GM21423 (cell line): ENCODE data around the gene CKS1B.

Experiments used
- ATAC-seq: cut with Tn5 transposase; IDR thresholded peaks from one replicate; pipeline ENCODE4 v1.9.1; 2021; ENCODE audit warnings: mild to moderate bottlenecking, moderate library complexity; ENCODE audit not compliant: unreplicated experiment

CKS1B gene

GRCh38 chr1:155012026-155012546 lies 37.6 kb downstream of the CKS1B start:
- ATAC-seq: no peak

- ATAC-seq: no peak
These were observed 38.5 kb downstream of the CKS1B start for GRCh38 chr1:155012776-155013602.

GRCh38 chr1:155013632-155014031 lies 39.2 kb downstream of the CKS1B start:
- ATAC-seq: no peak

- ATAC-seq: no peak
These were observed 40.4 kb downstream of the CKS1B start for GRCh38 chr1:155014709-155015508.

GRCh38 chr1:155015527-155016230 lies 41.2 kb downstream of the CKS1B start:
- ATAC-seq: no peak

- no peak for ATAC-seq
These were observed 41.9 kb downstream of the CKS1B start for GRCh38 chr1:155016231-155016831.

- ATAC-seq: peak; percentile 69
These were observed 42.8 kb downstream of the CKS1B start for GRCh38 chr1:155017041-155017945.

- no peak for ATAC-seq
These were observed 43.5 kb downstream of the CKS1B start for GRCh38 chr1:155017946-155018316.

- ATAC-seq: no peak
These were observed 44.3 kb downstream of the CKS1B start for GRCh38 chr1:155018617-155019348.

GRCh38 chr1:155019377-155020245 lies 45.1 kb downstream of the CKS1B start:
- no peak for ATAC-seq

- ATAC-seq: no peak
These were observed 47.9 kb downstream of the CKS1B start for GRCh38 chr1:155022136-155022926.

GRCh38 chr1:155022927-155023236 lies 48.4 kb downstream of the CKS1B start:
- no peak for ATAC-seq

- no peak for ATAC-seq
These were observed 49.1 kb downstream of the CKS1B start for GRCh38 chr1:155023627-155024026.

- ATAC-seq: no peak
These were observed 49.8 kb downstream of the CKS1B start for GRCh38 chr1:155024315-155024714.

- ATAC-seq: no peak
These were observed 51.7 kb downstream of the CKS1B start for GRCh38 chr1:155026154-155026553.

- no peak for ATAC-seq
These were observed 52.1 kb downstream of the CKS1B start for GRCh38 chr1:155026588-155026987.
